Astrocyte (in vitro differentiated cells and primary cell): ENCODE measurements around the gene CACNA1F. TPM values are rescaled to one million over a fixed set of nuclear protein-coding genes. Genes with fewer than 3 reads are reported as not detected.

ENCODE experiments used
- DNase-seq: peaks from one replicate; pipeline ENCODE4 v3.0.0-alpha.2; 2010; ENCODE audit warnings: low read depth
- FAIRE-seq: peaks from 2 replicates; lab custom pipeline; 2011; peaks lifted over from hg19 to GRCh38; lab: Jason Lieb, UNC
- H2AFZ ChIP-seq: 2 replicates; pipeline ENCODE4 v1.6.0; 2012; ENCODE audit warnings: low read depth, low read length, inconsistent platforms
- H3K27ac ChIP-seq: 2 replicates; pipeline ENCODE4 v1.5.1; 2011; ENCODE audit warnings: low read depth, low read length, inconsistent platforms
- H3K27me3 ChIP-seq: 2 replicates; pipeline ENCODE4 v1.6.0; 2011; ENCODE audit warnings: low read length, inconsistent platforms; ENCODE audit not compliant: insufficient read depth
- H3K36me3 ChIP-seq: 2 replicates; pipeline ENCODE4 v1.5.1; 2011; ENCODE audit warnings: low read length, inconsistent platforms; ENCODE audit not compliant: insufficient read depth
- H3K4me1 ChIP-seq: 2 replicates; pipeline ENCODE4 v1.5.1; 2011; ENCODE audit warnings: low read length, inconsistent platforms; ENCODE audit not compliant: insufficient read depth
- H3K4me2 ChIP-seq: 2 replicates; pipeline ENCODE4 v1.6.0; 2012; ENCODE audit warnings: low read length, inconsistent platforms
- H3K4me3 ChIP-seq: 2 replicates; pipeline ENCODE4 v1.5.1; 2011; ENCODE audit warnings: low read depth, mild to moderate bottlenecking, low read length, inconsistent platforms; ENCODE audit not compliant: insufficient read depth
- H3K79me2 ChIP-seq: 2 replicates; pipeline ENCODE4 v1.6.0; 2012; ENCODE audit warnings: mild to moderate bottlenecking, low read length, inconsistent platforms; ENCODE audit not compliant: insufficient read depth
- H3K9ac ChIP-seq: 2 replicates; pipeline ENCODE4 v1.6.0; 2012; ENCODE audit warnings: mild to moderate bottlenecking, low read length, inconsistent platforms
- H3K9me3 ChIP-seq: 2 replicates; pipeline ENCODE4 v1.5.1; 2012; ENCODE audit warnings: low read depth, mild to moderate bottlenecking, low read length, inconsistent platforms; ENCODE audit not compliant: insufficient read depth
- H4K20me1 ChIP-seq: 2 replicates; pipeline ENCODE4 v1.6.0; 2012; ENCODE audit warnings: low read length, inconsistent platforms; ENCODE audit not compliant: insufficient read depth
- H3K27ac Mint-ChIP-seq: one replicate; pipeline ENCODE4 v1.8.0; 2021; ENCODE audit warnings: mild to moderate bottlenecking, mixed read lengths; ENCODE audit not compliant: unreplicated experiment
- H3K27me3 Mint-ChIP-seq: one replicate; pipeline ENCODE4 v1.8.0; 2021; ENCODE audit warnings: low read depth, mixed read lengths; ENCODE audit not compliant: unreplicated experiment
- H3K36me3 Mint-ChIP-seq: one replicate; pipeline ENCODE4 v1.8.0; 2021; ENCODE audit warnings: low read depth, mixed read lengths; ENCODE audit not compliant: unreplicated experiment
- H3K4me1 Mint-ChIP-seq: one replicate; pipeline ENCODE4 v1.8.0; 2021; ENCODE audit warnings: low read depth, mixed read lengths; ENCODE audit not compliant: unreplicated experiment
- H3K4me3 Mint-ChIP-seq: one replicate; pipeline ENCODE4 v1.8.0; 2021; ENCODE audit warnings: mild to moderate bottlenecking, moderate library complexity, mixed read lengths; ENCODE audit not compliant: unreplicated experiment
- H3K9me3 Mint-ChIP-seq: one replicate; pipeline ENCODE4 v1.8.0; 2021; ENCODE audit warnings: mild to moderate bottlenecking, mixed read lengths; ENCODE audit not compliant: unreplicated experiment
- CTCF ChIP-seq: IDR thresholded peaks from 2 replicates; pipeline ENCODE4 v1.5.1; 2011; ENCODE audit warnings: low read depth, mild to moderate bottlenecking, inconsistent platforms, low read length, moderate library complexity; ENCODE audit not compliant: insufficient read depth
- EZH2 ChIP-seq: IDR thresholded peaks from 2 replicates; pipeline ENCODE4 v1.6.1; 2012; ENCODE audit warnings: mild to moderate bottlenecking, low read length, inconsistent platforms; ENCODE audit not compliant: insufficient read depth
- total RNA-seq: library from RNA; stranded (reverse); gene quantifications from 2 replicates; pipeline ENCODE4 v1.2.1, GENCODE V29; 2021

Gene CACNA1F
- total RNA-seq, 1 donor from 2014 or later: not detected

- no peak for FAIRE-seq
- H3K4me1 Mint-ChIP-seq: no peaks in the 10 kb centered on the region
- no peaks in the 10 kb centered on the region for H3K9me3 Mint-ChIP-seq
- Histone ChIP-seq H3K4me2 (peak overlapping the region; percentile 54), H3K36me3 (no peaks in the 10 kb centered on the region), H3K27ac (no peak overlapping the region), H3K4me3 (no peak overlapping the region), H2AFZ (peak overlapping the region; percentile 26), H3K9me3 (no peaks in the 10 kb centered on the region), H4K20me1 (no peaks in the 10 kb centered on the region), H3K9ac (no peak overlapping the region), H3K4me1 (no peaks in the 10 kb centered on the region), H3K79me2 (no peaks in the 10 kb centered on the region), H3K27me3 (no peaks in the 10 kb centered on the region)
- H3K27ac Mint-ChIP-seq: no peak overlapping the region
- DNase-seq: no peak
- H3K27me3 Mint-ChIP-seq: peaks cover 5% of the 10 kb centered on the region
- H3K36me3 Mint-ChIP-seq: no peaks in the 10 kb centered on the region
- no peak for TF ChIP-seq EZH2
- no peak for TF ChIP-seq CTCF
- peak overlapping the region; percentile 40 for H3K4me3 Mint-ChIP-seq
Measured at GRCh38 chrX:49230500-49231232, 2.5 kb downstream of the CACNA1F start.

- no peak for DNase-seq
- Histone ChIP-seq H3K9me3 (no peaks in the 10 kb centered on the region), H3K9ac (no peak overlapping the region), H2AFZ (no peak overlapping the region), H3K27ac (no peak overlapping the region), H3K27me3 (no peaks in the 10 kb centered on the region), H3K36me3 (no peaks in the 10 kb centered on the region), H4K20me1 (no peaks in the 10 kb centered on the region), H3K79me2 (no peaks in the 10 kb centered on the region), H3K4me3 (no peak overlapping the region), H3K4me1 (no peaks in the 10 kb centered on the region), H3K4me2 (no peak overlapping the region)
- no peaks in the 10 kb centered on the region for H3K36me3 Mint-ChIP-seq
- peaks cover 11% of the 10 kb centered on the region for H3K27me3 Mint-ChIP-seq
- no peak for FAIRE-seq
- H3K4me1 Mint-ChIP-seq: no peaks in the 10 kb centered on the region
- H3K4me3 Mint-ChIP-seq: no peak overlapping the region
- no peaks in the 10 kb centered on the region for H3K9me3 Mint-ChIP-seq
- TF ChIP-seq EZH2 (no peak), CTCF (no peak)
- H3K27ac Mint-ChIP-seq: no peak overlapping the region
Measured at GRCh38 chrX:49228185-49228584, 5.0 kb downstream of the CACNA1F start.

- no peak overlapping the region for H3K27ac Mint-ChIP-seq
- H3K9me3 Mint-ChIP-seq: no peaks in the 10 kb centered on the region
Measured at GRCh38 chrX:49227726-49228125, 5.4 kb downstream of the CACNA1F start.

More at GRCh38 chrX:49227726-49228125, 5.4 kb downstream of the CACNA1F start:
- no peaks in the 10 kb centered on the region for H3K36me3 Mint-ChIP-seq
- Histone ChIP-seq H3K9ac (no peak overlapping the region), H3K4me3 (no peak overlapping the region), H2AFZ (no peak overlapping the region), H3K4me2 (no peak overlapping the region), H3K79me2 (no peaks in the 10 kb centered on the region), H4K20me1 (no peaks in the 10 kb centered on the region), H3K9me3 (no peaks in the 10 kb centered on the region), H3K27me3 (no peaks in the 10 kb centered on the region), H3K27ac (no peak overlapping the region), H3K4me1 (no peaks in the 10 kb centered on the region), H3K36me3 (no peaks in the 10 kb centered on the region)
- FAIRE-seq (no peak), DNase-seq (no peak)
- peaks cover 12% of the 10 kb centered on the region for H3K27me3 Mint-ChIP-seq
- H3K4me3 Mint-ChIP-seq: no peak overlapping the region
- no peaks in the 10 kb centered on the region for H3K4me1 Mint-ChIP-seq
- TF ChIP-seq EZH2: no peak
- TF ChIP-seq CTCF: no peak
